ENCODE measurements around the gene COL5A1.

The COL5A1 gene

GRCh38 chr9:134826336-134827285 is 185.0 kb downstream of the COL5A1 start:
- DNase-seq: no peak

GRCh38 chr9:134827559-134827958 is 186.0 kb downstream of the COL5A1 start:
- DNase-seq: no peak

- no peak for DNase-seq
These were observed 186.4 kb downstream of the COL5A1 start for GRCh38 chr9:134827993-134828392.

GRCh38 chr9:134828892-134829291 is 187.3 kb downstream of the COL5A1 start:
- DNase-seq: no peak

- no peak for DNase-seq
These were observed 187.8 kb downstream of the COL5A1 start for GRCh38 chr9:134829356-134829937.

- no peak for DNase-seq
These were observed 188.5 kb downstream of the COL5A1 start for GRCh38 chr9:134830126-134830525.

GRCh38 chr9:134830926-134831720 is 189.5 kb downstream of the COL5A1 start:
- no peak for DNase-seq

GRCh38 chr9:134832471-134832870 is 190.9 kb downstream of the COL5A1 start:
- DNase-seq: no peak

- DNase-seq: no peak
These were observed 191.8 kb downstream of the COL5A1 start for GRCh38 chr9:134833294-134833880.

GRCh38 chr9:134834217-134834956 is 192.8 kb downstream of the COL5A1 start:
- no peak for DNase-seq

GRCh38 chr9:134834957-134835419 is 193.4 kb downstream of the COL5A1 start:
- no peak for DNase-seq

GRCh38 chr9:134835448-134835847 is 193.8 kb downstream of the COL5A1 start:
- DNase-seq: no peak

- DNase-seq: no peak
These were observed 194.4 kb downstream of the COL5A1 start for GRCh38 chr9:134835987-134836386.

GRCh38 chr9:134836406-134836970 is 194.9 kb downstream of the COL5A1 start:
- DNase-seq: no peak

- no peak for DNase-seq
These were observed 195.9 kb downstream of the COL5A1 start for GRCh38 chr9:134837529-134837928.

GRCh38 chr9:134838651-134839454 is 197.2 kb downstream of the COL5A1 start:
- DNase-seq: no peak

GRCh38 chr9:134839455-134840125 is 198.0 kb downstream of the COL5A1 start:
- DNase-seq: no peak

GRCh38 chr9:134840511-134840910 is 198.9 kb downstream of the COL5A1 start:
- no peak for DNase-seq

- no peak for DNase-seq
These were observed 199.7 kb downstream of the COL5A1 start for GRCh38 chr9:134841180-134841904.

GRCh38 chr9:134842321-134842720 is 200.7 kb downstream of the COL5A1 start:
- no peak for DNase-seq

Data from NCI-H2081 (cell line).